Endodermal cell (in vitro differentiated cells): ENCODE measurements around the gene INPP5B. TPM values are rescaled to one million over a fixed set of nuclear protein-coding genes. Genes with fewer than 3 reads are reported as not detected.

Source experiments
- DNase-seq: peaks from one replicate; pipeline ENCODE4 v3.0.0-alpha.2; 2017
- H3K27ac ChIP-seq: 2 replicates; pipeline ENCODE4 v1.5.1; 2013; ENCODE audit warnings: mild to moderate bottlenecking, low read depth, low read length, moderate library complexity
- H3K27me3 ChIP-seq: 2 replicates; pipeline ENCODE4 v1.6.1; 2013; ENCODE audit warnings: mild to moderate bottlenecking, low read length, moderate library complexity; ENCODE audit not compliant: insufficient read depth, control insufficient read depth, poor library complexity, severe bottlenecking
- H3K36me3 ChIP-seq: 2 replicates; pipeline ENCODE4 v1.7.0; 2013; ENCODE audit warnings: mild to moderate bottlenecking, low read length, moderate library complexity; ENCODE audit not compliant: control insufficient read depth, insufficient read depth
- H3K4me1 ChIP-seq: one replicate; pipeline ENCODE4 v1.7.0; 2013; ENCODE audit warnings: low read length; ENCODE audit not compliant: control insufficient read depth, insufficient read depth
- H3K4me3 ChIP-seq: 2 replicates; pipeline ENCODE4 v1.5.1; 2013; ENCODE audit warnings: mild to moderate bottlenecking, low read length, moderate library complexity
- H3K9ac ChIP-seq: 2 replicates; pipeline ENCODE4 v1.6.1; 2013; ENCODE audit warnings: mild to moderate bottlenecking, low read length, moderate library complexity; ENCODE audit not compliant: poor library complexity, severe bottlenecking; ENCODE audit errors: extremely low read depth
- H3K9me3 ChIP-seq: 2 replicates; pipeline ENCODE4 v1.6.1; 2013; ENCODE audit warnings: mild to moderate bottlenecking, low read length, moderate library complexity; ENCODE audit not compliant: control insufficient read depth
- H3K27ac Mint-ChIP-seq: 2 replicates; pipeline ENCODE4 v1.8.0; 2020; ENCODE audit warnings: mixed read lengths
- H3K27me3 Mint-ChIP-seq: 2 replicates; pipeline ENCODE4 v1.8.0; 2021; ENCODE audit warnings: mild to moderate bottlenecking, mixed read lengths; ENCODE audit not compliant: insufficient read depth
- H3K36me3 Mint-ChIP-seq: 2 replicates; pipeline ENCODE4 v1.8.0; 2020; ENCODE audit warnings: low read depth, mixed read lengths
- H3K4me1 Mint-ChIP-seq: 2 replicates; pipeline ENCODE4 v1.8.0; 2020; ENCODE audit warnings: mixed read lengths
- H3K4me3 Mint-ChIP-seq: 2 replicates; pipeline ENCODE4 v1.8.0; 2020; ENCODE audit warnings: mild to moderate bottlenecking, moderate library complexity, mixed read lengths
- H3K9me3 Mint-ChIP-seq: 2 replicates; pipeline ENCODE4 v1.8.0; 2020; ENCODE audit warnings: mild to moderate bottlenecking, mixed read lengths
- CTCF ChIP-seq: fragments of 200-600 bp; sonication (generic); conservative IDR thresholded peaks from 2 replicates; pipeline ENCODE4 v1.5.0; 2021; ENCODE audit warnings: antibody characterized with exemption, mild to moderate bottlenecking
- WGBS, 2 experiments: methylation state at CpG; one replicate each; pipeline versions ENCODE4 v1.1.5 to v1.1.7; 2013; ENCODE audit warnings: missing lambda C conversion rate in 2 of 2, mixed read lengths in 1 of 2; ENCODE audit not compliant: insufficient coverage in 1 of 2, insufficient read length in 1 of 2; 5-methylcytosine and 5-hydroxymethylcytosine counted together
- total RNA-seq, 2 donors: library from RNA; stranded (reverse); fragmentation: NEBNext Ultra II Directional in 1 of 2; extraction: Animal tissue kit (Norgen Biotek cat#: 25700) in 1 of 2; gene quantifications; 2 replicates in 1 of 2; 3 replicates in 1 of 2; pipeline ENCODE4 v1.2.1, GENCODE V29; 2021

Gene INPP5B
- total RNA-seq, 2 donors from 2014 or later: 19.9 to 21.4 TPM

GRCh38 chr1:37865348-37866120 is 81.3 kb downstream of the INPP5B start:
- Histone ChIP-seq H3K9ac (no peak overlapping the region), H3K4me3 (no peak overlapping the region), H3K36me3 (peaks cover 14% of the 10 kb centered on the region), H3K27ac (no peak overlapping the region), H3K27me3 (no peaks in the 10 kb centered on the region), H3K4me1 (no peaks in the 10 kb centered on the region), H3K9me3 (no peaks in the 10 kb centered on the region)
- no peak for TF ChIP-seq CTCF
- Mint-ChIP-seq H3K4me3 (no peak overlapping the region), H3K27ac (no peak overlapping the region), H3K36me3 (peaks cover 40% of the 10 kb centered on the region), H3K27me3 (no peaks in the 10 kb centered on the region), H3K9me3 (no peaks in the 10 kb centered on the region), H3K4me1 (no peaks in the 10 kb centered on the region)
- WGBS, 2 experiments: 92 to 94% methylated on average over 6 of the region's 6 CpGs
- no peak for DNase-seq

DNA sequence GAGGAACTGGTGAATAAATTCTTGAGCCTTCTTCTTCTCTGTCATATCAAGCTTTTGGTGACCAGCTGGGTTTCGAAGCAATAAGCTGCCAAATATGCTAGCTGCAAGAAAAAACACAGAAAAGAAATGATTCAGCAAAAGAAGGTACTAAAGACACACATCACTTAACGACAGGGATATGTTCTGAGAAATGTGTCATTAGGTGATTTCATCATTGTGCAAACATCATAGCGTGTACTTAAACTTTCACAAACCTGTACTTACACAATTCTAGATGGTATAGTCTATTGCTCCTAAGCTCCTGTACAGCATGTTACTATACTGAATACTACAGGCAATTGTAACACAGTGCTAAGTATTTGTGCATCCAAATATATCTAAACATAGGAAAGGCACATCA is 84.5 kb downstream of the INPP5B start:
- peaks cover 15% of the 10 kb centered on the region for H3K36me3 ChIP-seq
- H3K9me3 Mint-ChIP-seq: no peaks in the 10 kb centered on the region
- H3K9ac ChIP-seq: no peak overlapping the region
- H3K4me3 ChIP-seq: no peak overlapping the region
- H3K27me3 ChIP-seq: no peaks in the 10 kb centered on the region
- H3K4me1 Mint-ChIP-seq: peaks cover 7% of the 10 kb centered on the region
- no peak overlapping the region for H3K27ac Mint-ChIP-seq
- no peaks in the 10 kb centered on the region for H3K27me3 Mint-ChIP-seq
- no peak for DNase-seq
- WGBS, 2 experiments: 93 to 100% methylated on average over 2 to 3 of the region's 3 CpGs
- no peak overlapping the region for H3K4me3 Mint-ChIP-seq
- no peak overlapping the region for H3K27ac ChIP-seq
- peaks cover 2% of the 10 kb centered on the region for H3K4me1 ChIP-seq
- TF ChIP-seq CTCF: no peak
- no peaks in the 10 kb centered on the region for H3K9me3 ChIP-seq
- peaks cover 26% of the 10 kb centered on the region for H3K36me3 Mint-ChIP-seq

DNA sequence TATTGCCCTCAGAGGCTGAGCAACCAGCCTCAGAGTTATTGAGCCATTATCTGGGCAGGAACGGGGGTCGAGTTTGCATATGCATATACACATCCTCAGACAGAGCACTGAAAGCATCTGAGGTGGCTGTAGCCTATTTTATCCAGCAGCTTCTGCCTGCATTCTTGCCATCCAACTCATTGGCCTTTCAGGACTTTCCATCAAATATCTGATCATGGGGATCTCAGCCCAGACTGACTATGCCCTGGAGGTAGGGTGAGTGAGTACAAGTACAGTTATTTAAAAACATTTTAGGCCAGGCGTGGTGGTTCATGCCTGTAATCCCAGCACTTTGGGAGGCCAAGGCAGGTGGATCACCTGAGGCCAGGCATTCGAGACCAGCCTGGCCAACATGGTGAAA is 85.7 kb downstream of the INPP5B start:
- peaks cover 2% of the 10 kb centered on the region for H3K4me1 ChIP-seq
- H3K9me3 Mint-ChIP-seq: no peaks in the 10 kb centered on the region
- H3K36me3 Mint-ChIP-seq: peaks cover 27% of the 10 kb centered on the region
- 91 to 98% methylated on average over 3 to 4 of the region's 4 CpGs for WGBS, 2 experiments
- H3K9me3 ChIP-seq: no peaks in the 10 kb centered on the region
- no peak overlapping the region for H3K9ac ChIP-seq
- peaks cover 7% of the 10 kb centered on the region for H3K4me1 Mint-ChIP-seq
- H3K27me3 Mint-ChIP-seq: no peaks in the 10 kb centered on the region
- no peaks in the 10 kb centered on the region for H3K27me3 ChIP-seq
- no peak overlapping the region for H3K27ac ChIP-seq
- no peak for DNase-seq
- no peak for TF ChIP-seq CTCF
- H3K4me3 Mint-ChIP-seq: no peak overlapping the region
- H3K36me3 ChIP-seq: peaks cover 23% of the 10 kb centered on the region
- no peak overlapping the region for H3K27ac Mint-ChIP-seq
- no peak overlapping the region for H3K4me3 ChIP-seq
